ENCODE measurements around the gene LOXL1.
A peak's percentile ranks its signal among the peaks of the same experiment; 100 is the strongest.

The LOXL1 gene

DNA sequence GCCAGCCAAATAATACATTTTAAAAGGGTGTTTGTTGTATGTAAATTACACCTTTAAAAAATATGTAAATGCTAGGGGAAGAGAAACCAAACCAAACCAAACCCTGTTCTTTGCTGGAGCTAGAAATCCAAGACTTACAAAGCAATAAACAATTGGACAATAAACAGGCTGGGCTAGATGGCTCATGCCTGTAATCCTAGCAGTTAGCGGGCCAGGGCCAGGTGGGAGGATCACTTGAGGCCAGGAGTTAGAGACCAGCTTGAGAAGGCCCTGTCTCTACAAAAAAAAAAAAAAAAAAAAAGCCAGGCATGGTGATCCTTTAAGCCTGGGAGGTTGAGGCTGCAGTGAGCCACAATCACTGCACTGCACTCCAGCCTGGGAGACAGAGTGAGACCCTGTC, 53.4 kb downstream of the LOXL1 start:
- TF ChIP-seq EZH2 (IDR thresholded peaks at IDR 0.05; ENCODE audit: borderline replicate concordance, low read depth, low read length, severe bottlenecking): no peak
- TF ChIP-seq, protein P1, sequence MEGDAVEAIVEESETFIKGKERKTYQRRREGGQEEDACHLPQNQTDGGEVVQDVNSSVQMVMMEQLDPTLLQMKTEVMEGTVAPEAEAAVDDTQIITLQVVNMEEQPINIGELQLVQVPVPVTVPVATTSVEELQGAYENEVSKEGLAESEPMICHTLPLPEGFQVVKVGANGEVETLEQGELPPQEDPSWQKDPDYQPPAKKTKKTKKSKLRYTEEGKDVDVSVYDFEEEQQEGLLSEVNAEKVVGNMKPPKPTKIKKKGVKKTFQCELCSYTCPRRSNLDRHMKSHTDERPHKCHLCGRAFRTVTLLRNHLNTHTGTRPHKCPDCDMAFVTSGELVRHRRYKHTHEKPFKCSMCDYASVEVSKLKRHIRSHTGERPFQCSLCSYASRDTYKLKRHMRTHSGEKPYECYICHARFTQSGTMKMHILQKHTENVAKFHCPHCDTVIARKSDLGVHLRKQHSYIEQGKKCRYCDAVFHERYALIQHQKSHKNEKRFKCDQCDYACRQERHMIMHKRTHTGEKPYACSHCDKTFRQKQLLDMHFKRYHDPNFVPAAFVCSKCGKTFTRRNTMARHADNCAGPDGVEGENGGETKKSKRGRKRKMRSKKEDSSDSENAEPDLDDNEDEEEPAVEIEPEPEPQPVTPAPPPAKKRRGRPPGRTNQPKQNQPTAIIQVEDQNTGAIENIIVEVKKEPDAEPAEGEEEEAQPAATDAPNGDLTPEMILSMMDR (IDR thresholded peaks at IDR 0.05; ENCODE audit: borderline replicate concordance, extremely low read depth, low read length, poor library complexity, severe bottlenecking): no peak
- H3K4me2 ChIP-seq (ENCODE audit: insufficient read depth, low read length): no peak overlapping the region
- no peaks in the 10 kb centered on the region for H3K36me3 ChIP-seq (ENCODE audit: insufficient read depth, low read length)
- DNase-seq (no peak), ATAC-seq (ENCODE audit: insufficient read depth, low read depth) (no peak)
- H3K79me2 ChIP-seq (ENCODE audit: insufficient read depth, low read length): no peaks in the 10 kb centered on the region
- H3K9me3 ChIP-seq (ENCODE audit: insufficient read depth, low read length, severe bottlenecking): no peaks in the 10 kb centered on the region
- no peak overlapping the region for H3K27ac ChIP-seq (ENCODE audit: low read length)
- H3K4me1 ChIP-seq (ENCODE audit: insufficient read depth, low read length): peaks cover 21% of the 10 kb centered on the region
- no peak overlapping the region for H3K4me3 ChIP-seq (ENCODE audit: low read depth in 1 of 2, low read length in 2 of 2)
- peaks cover 13% of the 10 kb centered on the region for H3K27me3 ChIP-seq (ENCODE audit: insufficient read depth, low read length, poor library complexity)
- H3K9ac ChIP-seq (ENCODE audit: low read depth, low read length): no peak overlapping the region
- H4K20me1 ChIP-seq (ENCODE audit: insufficient read depth, low read length): no peaks in the 10 kb centered on the region
- no peak overlapping the region for H2AFZ ChIP-seq (ENCODE audit: low read depth, low read length)

DNA sequence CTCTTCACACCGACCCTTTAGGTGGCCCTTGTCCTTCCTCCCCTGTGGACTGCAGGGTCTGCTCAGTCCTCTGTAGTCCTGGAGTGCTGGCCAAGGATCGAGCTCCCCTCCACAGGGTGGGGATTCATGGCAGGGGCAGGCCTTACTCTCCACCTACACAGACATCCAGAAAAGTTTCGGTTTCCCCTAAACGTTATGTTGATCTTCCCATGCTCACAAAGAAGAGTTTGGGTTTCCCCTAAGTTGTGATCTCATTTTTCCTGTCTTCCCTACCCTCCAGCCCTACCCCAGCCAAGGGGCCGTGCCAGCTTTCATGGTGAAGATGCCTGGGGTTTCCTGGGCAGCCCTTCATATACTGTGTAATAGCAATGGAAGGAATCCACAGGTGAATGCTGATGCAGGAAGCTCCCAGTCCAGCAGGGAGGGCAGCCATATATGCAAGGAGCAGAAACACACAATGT, 55.5 kb downstream of the LOXL1 start:
- DNase-seq (no peak), ATAC-seq (ENCODE audit: insufficient read depth, low read depth) (0 out of 3 replicates have a peak, but pooled peaks have one; percentile 18)
- no peak overlapping the region for H3K4me3 ChIP-seq (ENCODE audit: low read depth in 1 of 2, low read length in 2 of 2)
- no peaks in the 10 kb centered on the region for H3K79me2 ChIP-seq (ENCODE audit: insufficient read depth, low read length)
- no peaks in the 10 kb centered on the region for H3K27me3 ChIP-seq (ENCODE audit: insufficient read depth, low read length, poor library complexity)
- TF ChIP-seq, protein P1 (IDR thresholded peaks at IDR 0.05; ENCODE audit: borderline replicate concordance, extremely low read depth, low read length, poor library complexity, severe bottlenecking): no peak
- TF ChIP-seq EZH2 (IDR thresholded peaks at IDR 0.05; ENCODE audit: borderline replicate concordance, low read depth, low read length, severe bottlenecking): no peak
- H3K4me1 ChIP-seq (ENCODE audit: insufficient read depth, low read length): peaks cover 9% of the 10 kb centered on the region
- no peaks in the 10 kb centered on the region for H3K9me3 ChIP-seq (ENCODE audit: insufficient read depth, low read length, severe bottlenecking)
- no peaks in the 10 kb centered on the region for H4K20me1 ChIP-seq (ENCODE audit: insufficient read depth, low read length)
- H3K36me3 ChIP-seq (ENCODE audit: insufficient read depth, low read length): peaks cover 7% of the 10 kb centered on the region; the same call in 1 of the 2 replicates
- H3K4me2 ChIP-seq (ENCODE audit: insufficient read depth, low read length): no peak overlapping the region
- H3K9ac ChIP-seq (ENCODE audit: low read depth, low read length): no peak overlapping the region
- no peak overlapping the region for H2AFZ ChIP-seq (ENCODE audit: low read depth, low read length)
- no peak overlapping the region for H3K27ac ChIP-seq (ENCODE audit: low read length)

DNA sequence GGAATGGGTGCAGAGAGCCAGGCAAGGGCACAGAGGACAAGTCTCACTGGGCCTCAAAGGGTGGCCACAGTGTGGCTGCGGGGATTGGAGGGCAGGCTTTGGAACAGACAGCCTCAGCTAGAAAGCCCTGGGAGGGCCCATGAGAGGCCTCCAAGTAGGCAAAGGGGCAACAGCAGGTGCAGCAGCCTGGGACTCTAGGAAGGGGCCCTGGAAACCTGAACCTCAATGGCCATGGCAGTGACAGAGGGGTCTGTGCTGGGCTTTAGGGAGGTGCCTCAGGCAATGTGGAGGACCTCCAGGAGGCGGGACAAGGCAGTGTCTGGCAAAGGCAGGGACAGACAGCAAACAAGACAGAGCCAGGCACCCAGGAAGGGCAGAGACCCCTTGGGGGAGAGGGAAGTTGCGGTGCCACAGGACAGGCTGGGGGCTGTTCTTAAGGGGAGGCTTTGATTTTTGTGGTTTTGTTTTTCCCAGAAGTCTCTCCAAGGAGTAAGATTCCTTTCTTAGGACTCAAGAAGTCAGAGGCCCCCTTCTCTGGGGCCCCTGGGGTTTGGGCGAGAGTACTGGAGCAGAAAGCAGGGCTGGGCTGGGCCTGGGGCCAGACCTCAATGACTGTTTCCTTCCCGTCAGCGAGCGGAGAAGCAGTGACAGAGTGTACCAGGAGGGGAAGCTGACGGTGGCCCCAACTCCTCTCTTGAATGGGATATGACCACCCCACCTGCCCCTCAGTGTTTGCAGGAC, 56.1 kb downstream of the LOXL1 start:
- Histone ChIP-seq H3K79me2 (ENCODE audit: insufficient read depth, low read length) (no peaks in the 10 kb centered on the region), H3K36me3 (ENCODE audit: insufficient read depth, low read length) (peaks cover 7% of the 10 kb centered on the region; the same call in 1 of the 2 replicates), H3K27ac (ENCODE audit: low read length) (no peak overlapping the region), H3K4me1 (ENCODE audit: insufficient read depth, low read length) (peaks cover 9% of the 10 kb centered on the region), H3K27me3 (ENCODE audit: insufficient read depth, low read length, poor library complexity) (no peaks in the 10 kb centered on the region), H3K9ac (ENCODE audit: low read depth, low read length) (no peak overlapping the region), H4K20me1 (ENCODE audit: insufficient read depth, low read length) (no peaks in the 10 kb centered on the region), H3K9me3 (ENCODE audit: insufficient read depth, low read length, severe bottlenecking) (no peaks in the 10 kb centered on the region), H3K4me2 (ENCODE audit: insufficient read depth, low read length) (no peak overlapping the region), H2AFZ (ENCODE audit: low read depth, low read length) (no peak overlapping the region), H3K4me3 (ENCODE audit: low read depth in 1 of 2, low read length in 2 of 2) (no peak overlapping the region)
- TF ChIP-seq EZH2 (IDR thresholded peaks at IDR 0.05; ENCODE audit: borderline replicate concordance, low read depth, low read length, severe bottlenecking): no peak
- TF ChIP-seq, protein P1 (IDR thresholded peaks at IDR 0.05; ENCODE audit: borderline replicate concordance, extremely low read depth, low read length, poor library complexity, severe bottlenecking): no peak
- ATAC-seq (ENCODE audit: insufficient read depth, low read depth): peak; percentile 60
- DNase-seq: no peak
